Gastrocnemius medialis (tissue), 4 donors: ENCODE data around the gene NTN1.

Experiments used
- POLR2A ChIP-seq, 2 donors: fragments of 450-650 bp; IDR thresholded peaks; one replicate each; pipeline ENCODE4 v1.6.1; 2017; ENCODE audit warnings: antibody characterized with exemption in 2 of 2, mild to moderate bottlenecking in 2 of 2, moderate library complexity in 2 of 2
- TF ChIP-seq, protein P1 (sequence below), 5 experiments: fragments of 450-650 bp in 3 of 5; fragments of 200-600 bp in 2 of 5; sonication (generic) in 2 of 5; IDR thresholded peaks in 4 of 5; conservative IDR thresholded peaks in 1 of 5; 1 replicate in 4 of 5; 2 replicates in 1 of 5; pipeline ENCODE4 v1.5.1; 2016 to 2019; ENCODE audit warnings: antibody characterized with exemption in 5 of 5, mild to moderate bottlenecking in 3 of 5, moderate library complexity in 3 of 5

- TF ChIP-seq, protein P1, sequence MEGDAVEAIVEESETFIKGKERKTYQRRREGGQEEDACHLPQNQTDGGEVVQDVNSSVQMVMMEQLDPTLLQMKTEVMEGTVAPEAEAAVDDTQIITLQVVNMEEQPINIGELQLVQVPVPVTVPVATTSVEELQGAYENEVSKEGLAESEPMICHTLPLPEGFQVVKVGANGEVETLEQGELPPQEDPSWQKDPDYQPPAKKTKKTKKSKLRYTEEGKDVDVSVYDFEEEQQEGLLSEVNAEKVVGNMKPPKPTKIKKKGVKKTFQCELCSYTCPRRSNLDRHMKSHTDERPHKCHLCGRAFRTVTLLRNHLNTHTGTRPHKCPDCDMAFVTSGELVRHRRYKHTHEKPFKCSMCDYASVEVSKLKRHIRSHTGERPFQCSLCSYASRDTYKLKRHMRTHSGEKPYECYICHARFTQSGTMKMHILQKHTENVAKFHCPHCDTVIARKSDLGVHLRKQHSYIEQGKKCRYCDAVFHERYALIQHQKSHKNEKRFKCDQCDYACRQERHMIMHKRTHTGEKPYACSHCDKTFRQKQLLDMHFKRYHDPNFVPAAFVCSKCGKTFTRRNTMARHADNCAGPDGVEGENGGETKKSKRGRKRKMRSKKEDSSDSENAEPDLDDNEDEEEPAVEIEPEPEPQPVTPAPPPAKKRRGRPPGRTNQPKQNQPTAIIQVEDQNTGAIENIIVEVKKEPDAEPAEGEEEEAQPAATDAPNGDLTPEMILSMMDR (IDR thresholded peaks at IDR 0.05 in 4 of 5, conservative IDR thresholded peaks at IDR 0.05 in 1 of 5), result no peak
- no peak for TF ChIP-seq POLR2A (IDR thresholded peaks at IDR 0.05)
Observed at GRCh38 chr17:9279893-9280292, 258.6 kb downstream of the NTN1 start.
